SU-DHL-6 (cell line): ENCODE measurements around the gene RASL10A.

ENCODE experiments used
- H2AFZ ChIP-seq: fragments of 200-600 bp; sonication (generic); 2 replicates; pipeline ENCODE4 v1.6.1; 2014; ENCODE audit warnings: low read depth, mild to moderate bottlenecking, moderate library complexity, mixed read lengths, antibody characterized with exemption, low read length; ENCODE audit not compliant: severe bottlenecking
- H3F3A ChIP-seq: fragments of 200-600 bp; shearing (Covaris generic); 2 replicates; pipeline ENCODE4 v1.6.0; 2016; ENCODE audit warnings: antibody characterized with exemption, mild to moderate bottlenecking; ENCODE audit not compliant: insufficient read depth
- H3K27ac ChIP-seq: fragments of 200-600 bp; sonication (generic); 2 replicates; pipeline ENCODE4 v1.5.1; 2016; ENCODE audit warnings: low read depth, mild to moderate bottlenecking, low read length, moderate library complexity, mixed read lengths
- H3K27me3 ChIP-seq: fragments of 200-600 bp; sonication (generic), shearing (Covaris generic); 2 replicates; pipeline ENCODE4 v1.6.0; 2014; ENCODE audit warnings: mild to moderate bottlenecking, low read length
- H3K36me3 ChIP-seq: fragments of 200-600 bp; sonication (generic); 2 replicates; pipeline ENCODE4 v1.6.1; 2014; ENCODE audit warnings: mild to moderate bottlenecking, low read length, mixed read lengths
- H3K4me2 ChIP-seq: fragments of 300-600, 200-600 bp; shearing (Covaris generic), sonication (generic); 2 replicates; pipeline ENCODE4 v1.6.0; 2014; ENCODE audit warnings: low read length, low read depth, mild to moderate bottlenecking; ENCODE audit not compliant: poor library complexity, severe bottlenecking
- H3K4me3 ChIP-seq: fragments of 200-600 bp; sonication (generic); 2 replicates; pipeline ENCODE4 v1.5.1; 2014; ENCODE audit warnings: antibody characterized with exemption, low read length, mild to moderate bottlenecking, mixed read lengths; ENCODE audit not compliant: insufficient read depth, poor library complexity, severe bottlenecking
- H3K79me2 ChIP-seq: fragments of 200-600 bp; sonication (generic); 2 replicates; pipeline ENCODE4 v1.6.1; 2014; ENCODE audit warnings: mild to moderate bottlenecking, low read length, moderate library complexity; ENCODE audit not compliant: insufficient read depth
- H3K9ac ChIP-seq: fragments of 200-600 bp; sonication (generic); 2 replicates; pipeline ENCODE4 v1.7.0; 2014; ENCODE audit warnings: mild to moderate bottlenecking, low read length
- H3K9me2 ChIP-seq: fragments of 200-600 bp; sonication (generic); replicated peaks from 2 replicates; pipeline ENCODE4 v1.6.1; 2014; ENCODE audit warnings: low read length; ENCODE audit not compliant: insufficient read depth
- H3K9me3 ChIP-seq: fragments of 200-600 bp; sonication (generic); 2 replicates; pipeline ENCODE4 v1.6.1; 2014; ENCODE audit warnings: low read length, mixed read lengths; ENCODE audit not compliant: insufficient read depth
- H4K20me1 ChIP-seq: fragments of 200-600 bp; sonication (generic); 2 replicates; pipeline ENCODE4 v1.6.1; 2014; ENCODE audit warnings: low read depth, mild to moderate bottlenecking, antibody characterized with exemption, low read length, moderate library complexity, mixed read lengths
- CTCF ChIP-seq: fragments of 200-600 bp; sonication (generic); IDR thresholded peaks from one replicate; pipeline ENCODE4 v1.5.1; 2017; ENCODE audit warnings: antibody characterized with exemption, mild to moderate bottlenecking, low read length, moderate library complexity; ENCODE audit not compliant: insufficient read depth, poor library complexity, severe bottlenecking
- EZH2phosphoT487 ChIP-seq: fragments of 200-600 bp; sonication (generic), shearing (Covaris generic); conservative IDR thresholded peaks from 2 replicates; pipeline ENCODE4 v1.6.1; 2018; ENCODE audit warnings: mild to moderate bottlenecking, antibody characterized with exemption, low read length, moderate library complexity, mixed read lengths

RASL10A gene

GRCh38 chr22:29299136-29299900, 16.2 kb downstream of the RASL10A start:
- peaks cover 34% of the 10 kb centered on the region for H3F3A ChIP-seq
- no peak overlapping the region for H3K4me2 ChIP-seq
- no peak overlapping the region for H3K27ac ChIP-seq
- no peak overlapping the region for H3K4me3 ChIP-seq
- H3K79me2 ChIP-seq, result no peaks in the 10 kb centered on the region
- peaks cover 29% of the 10 kb centered on the region for H3K36me3 ChIP-seq
- no peaks in the 10 kb centered on the region; the same call in 1 of the 2 replicates for H4K20me1 ChIP-seq
- no peak overlapping the region for H3K9ac ChIP-seq
- H2AFZ ChIP-seq, result no peak overlapping the region
- H3K27me3 ChIP-seq, result no peaks in the 10 kb centered on the region
- TF ChIP-seq EZH2phosphoT487, result no peak
- TF ChIP-seq CTCF, result no peak
- no peaks in the 10 kb centered on the region for H3K9me3 ChIP-seq
- no peaks in the 10 kb centered on the region for H3K9me2 ChIP-seq

DNA sequence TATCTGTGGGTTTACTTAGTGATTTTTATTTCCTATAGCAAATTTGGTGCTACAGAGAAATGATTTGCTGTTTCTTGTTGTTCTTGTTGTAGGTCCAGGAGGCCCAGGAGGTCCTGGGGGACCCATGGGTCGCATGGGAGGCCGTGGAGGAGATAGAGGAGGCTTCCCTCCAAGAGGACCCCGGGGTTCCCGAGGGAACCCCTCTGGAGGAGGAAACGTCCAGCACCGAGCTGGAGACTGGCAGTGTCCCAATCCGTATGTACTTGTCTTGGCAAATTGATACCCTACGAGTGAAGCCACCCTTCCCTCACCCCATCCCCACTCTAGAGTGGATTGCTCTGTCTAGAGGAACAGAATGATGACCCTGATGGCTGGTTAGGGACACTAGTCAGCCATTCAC, 16.9 kb downstream of the RASL10A start:
- H3K9ac ChIP-seq, result no peak overlapping the region
- no peaks in the 10 kb centered on the region for H3K9me3 ChIP-seq
- no peak overlapping the region for H3K4me2 ChIP-seq
- no peaks in the 10 kb centered on the region for H3K9me2 ChIP-seq
- no peaks in the 10 kb centered on the region for H3K79me2 ChIP-seq
- no peak overlapping the region for H2AFZ ChIP-seq
- peaks cover 34% of the 10 kb centered on the region for H3F3A ChIP-seq
- TF ChIP-seq CTCF (no peak), EZH2phosphoT487 (no peak)
- H3K27me3 ChIP-seq, result no peaks in the 10 kb centered on the region
- H4K20me1 ChIP-seq, result no peaks in the 10 kb centered on the region; the same call in 1 of the 2 replicates
- H3K36me3 ChIP-seq, result peaks cover 29% of the 10 kb centered on the region
- no peak overlapping the region for H3K4me3 ChIP-seq
- H3K27ac ChIP-seq, result no peak overlapping the region

DNA sequence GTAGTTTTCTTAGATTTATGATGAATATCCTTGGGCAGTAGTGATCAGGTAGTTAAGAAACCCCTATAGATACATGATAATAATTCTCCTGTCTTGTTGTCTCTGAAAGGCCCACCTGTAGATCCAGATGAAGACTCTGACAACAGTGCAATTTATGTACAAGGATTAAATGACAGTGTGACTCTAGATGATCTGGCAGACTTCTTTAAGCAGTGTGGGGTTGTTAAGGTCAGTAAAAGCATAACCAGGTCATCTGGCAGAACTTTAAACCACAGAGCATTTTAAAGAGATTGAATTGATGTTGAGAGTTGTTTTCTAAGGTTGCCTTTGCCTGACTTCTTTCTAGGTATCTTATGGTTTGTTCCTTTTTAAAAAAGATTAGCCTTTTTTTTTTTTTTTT, 23.1 kb downstream of the RASL10A start:
- Histone ChIP-seq H2AFZ (no peak overlapping the region), H3K4me2 (no peak overlapping the region), H3K27me3 (no peaks in the 10 kb centered on the region), H3K79me2 (peaks cover 16% of the 10 kb centered on the region), H3K36me3 (peaks cover 78% of the 10 kb centered on the region), H3K9me3 (no peaks in the 10 kb centered on the region), H3K9me2 (no peaks in the 10 kb centered on the region), H3F3A (peaks cover 21% of the 10 kb centered on the region; the same call in 1 of the 2 replicates), H3K9ac (no peak overlapping the region), H4K20me1 (peaks cover 24% of the 10 kb centered on the region), H3K4me3 (no peak overlapping the region), H3K27ac (no peak overlapping the region)
- TF ChIP-seq CTCF (no peak), EZH2phosphoT487 (no peak)
